ENCODE data around the gene HPRT1.

DNA sequence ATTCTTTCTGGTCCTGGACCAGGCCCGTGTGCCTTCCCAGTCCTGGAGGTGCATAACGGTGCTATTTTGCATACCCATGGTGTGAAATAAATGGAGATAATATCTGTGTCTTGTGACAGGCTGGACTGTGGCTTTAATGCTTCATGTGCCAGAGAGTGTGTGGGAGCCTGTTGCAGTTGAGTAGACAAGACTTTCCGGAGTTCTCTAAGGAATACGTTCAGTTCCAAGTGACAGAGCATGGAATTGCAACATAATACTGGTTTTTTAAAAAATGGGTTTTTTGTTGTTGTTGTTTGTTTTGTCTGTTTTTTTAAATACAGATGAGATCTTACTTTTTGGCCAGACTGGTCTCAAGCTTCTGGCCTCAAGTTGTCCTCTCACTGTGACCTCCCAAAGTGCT, 74.0 kb downstream of the HPRT1 start:
- TF ChIP-seq, protein P1, sequence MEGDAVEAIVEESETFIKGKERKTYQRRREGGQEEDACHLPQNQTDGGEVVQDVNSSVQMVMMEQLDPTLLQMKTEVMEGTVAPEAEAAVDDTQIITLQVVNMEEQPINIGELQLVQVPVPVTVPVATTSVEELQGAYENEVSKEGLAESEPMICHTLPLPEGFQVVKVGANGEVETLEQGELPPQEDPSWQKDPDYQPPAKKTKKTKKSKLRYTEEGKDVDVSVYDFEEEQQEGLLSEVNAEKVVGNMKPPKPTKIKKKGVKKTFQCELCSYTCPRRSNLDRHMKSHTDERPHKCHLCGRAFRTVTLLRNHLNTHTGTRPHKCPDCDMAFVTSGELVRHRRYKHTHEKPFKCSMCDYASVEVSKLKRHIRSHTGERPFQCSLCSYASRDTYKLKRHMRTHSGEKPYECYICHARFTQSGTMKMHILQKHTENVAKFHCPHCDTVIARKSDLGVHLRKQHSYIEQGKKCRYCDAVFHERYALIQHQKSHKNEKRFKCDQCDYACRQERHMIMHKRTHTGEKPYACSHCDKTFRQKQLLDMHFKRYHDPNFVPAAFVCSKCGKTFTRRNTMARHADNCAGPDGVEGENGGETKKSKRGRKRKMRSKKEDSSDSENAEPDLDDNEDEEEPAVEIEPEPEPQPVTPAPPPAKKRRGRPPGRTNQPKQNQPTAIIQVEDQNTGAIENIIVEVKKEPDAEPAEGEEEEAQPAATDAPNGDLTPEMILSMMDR (optimal IDR thresholded peaks at IDR 0.05 in 1 of 3, IDR thresholded peaks at IDR 0.05 in 1 of 3, conservative IDR thresholded peaks at IDR 0.05 in 1 of 3; ENCODE audit: extremely low read depth in 1 of 3, insufficient read depth in 2 of 3, low read length in 3 of 3): no peak
- no peak for TF ChIP-seq EZH2 (IDR thresholded peaks at IDR 0.05; ENCODE audit: low read length)
